ENCODE data around the gene MAOA. TPM values are rescaled to one million over a fixed set of nuclear protein-coding genes. Genes with fewer than 3 reads are reported as not detected.

Gene MAOA
- total RNA-seq, 2 experiments from 2014 or later, result 0.60 to 1.9 TPM

DNA sequence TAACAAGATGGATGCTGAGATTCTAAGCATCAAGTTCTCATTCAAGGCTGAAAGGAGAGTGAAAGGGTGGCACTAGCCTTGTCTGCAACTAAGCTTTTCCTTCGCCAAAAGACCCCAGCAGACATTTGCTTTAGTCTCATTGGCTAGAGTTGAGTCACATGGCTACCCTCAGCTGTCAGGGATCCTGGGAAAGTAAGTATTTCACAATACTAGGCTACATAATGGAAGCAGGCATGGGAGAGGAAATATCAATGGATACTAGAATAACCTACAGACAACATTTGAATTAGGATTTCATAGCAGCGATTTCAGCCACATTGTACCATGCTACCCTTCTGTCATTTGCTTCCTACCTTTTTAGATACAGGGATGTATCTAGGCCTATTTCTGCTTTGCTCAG lies 29.1 kb downstream of the MAOA start:
- TF ChIP-seq, protein P1, sequence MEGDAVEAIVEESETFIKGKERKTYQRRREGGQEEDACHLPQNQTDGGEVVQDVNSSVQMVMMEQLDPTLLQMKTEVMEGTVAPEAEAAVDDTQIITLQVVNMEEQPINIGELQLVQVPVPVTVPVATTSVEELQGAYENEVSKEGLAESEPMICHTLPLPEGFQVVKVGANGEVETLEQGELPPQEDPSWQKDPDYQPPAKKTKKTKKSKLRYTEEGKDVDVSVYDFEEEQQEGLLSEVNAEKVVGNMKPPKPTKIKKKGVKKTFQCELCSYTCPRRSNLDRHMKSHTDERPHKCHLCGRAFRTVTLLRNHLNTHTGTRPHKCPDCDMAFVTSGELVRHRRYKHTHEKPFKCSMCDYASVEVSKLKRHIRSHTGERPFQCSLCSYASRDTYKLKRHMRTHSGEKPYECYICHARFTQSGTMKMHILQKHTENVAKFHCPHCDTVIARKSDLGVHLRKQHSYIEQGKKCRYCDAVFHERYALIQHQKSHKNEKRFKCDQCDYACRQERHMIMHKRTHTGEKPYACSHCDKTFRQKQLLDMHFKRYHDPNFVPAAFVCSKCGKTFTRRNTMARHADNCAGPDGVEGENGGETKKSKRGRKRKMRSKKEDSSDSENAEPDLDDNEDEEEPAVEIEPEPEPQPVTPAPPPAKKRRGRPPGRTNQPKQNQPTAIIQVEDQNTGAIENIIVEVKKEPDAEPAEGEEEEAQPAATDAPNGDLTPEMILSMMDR (IDR thresholded peaks at IDR 0.05), result no peak
- ChIA-PET POLR2A (no interaction called here), CTCF (no interaction called here)
- ATAC-seq, result no peak
- no peaks in the 10 kb centered on the region for H3K9me3 Mint-ChIP-seq
- H3K36me3 Mint-ChIP-seq (ENCODE audit: low read depth), result no peaks in the 10 kb centered on the region
- no peak for DNase-seq
- intact Hi-C loops (cut with micrococcal nuclease), result no loop called here
- no peak overlapping the region for H3K27ac Mint-ChIP-seq
- no peak overlapping the region for H3K4me3 Mint-ChIP-seq
- no peaks in the 10 kb centered on the region for H3K27me3 Mint-ChIP-seq
- no peaks in the 10 kb centered on the region for H3K4me1 Mint-ChIP-seq (ENCODE audit: low read depth)

DNA sequence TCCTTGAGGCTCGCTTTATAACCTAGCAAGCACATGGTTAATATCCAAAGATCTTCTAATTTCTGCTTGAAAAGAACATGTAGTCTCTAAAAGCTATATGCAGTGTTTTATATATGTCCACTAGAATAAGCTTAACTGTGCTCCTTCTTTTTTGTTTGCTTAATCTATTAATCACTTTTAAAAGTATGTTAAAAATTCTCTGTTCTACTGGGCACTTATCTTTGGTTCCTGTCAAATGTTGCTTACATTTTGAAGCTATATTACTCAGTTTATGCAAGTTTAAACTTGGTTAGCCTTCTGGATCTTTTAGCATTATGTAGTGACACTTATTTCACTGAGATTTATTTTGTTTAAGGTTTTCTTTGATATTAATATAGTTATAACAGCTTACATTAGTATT lies 32.5 kb downstream of the MAOA start:
- POLR2A ChIA-PET, result no interaction called here
- CTCF ChIA-PET, result no interaction called here
- H3K4me1 Mint-ChIP-seq (ENCODE audit: low read depth), result no peaks in the 10 kb centered on the region

DNA sequence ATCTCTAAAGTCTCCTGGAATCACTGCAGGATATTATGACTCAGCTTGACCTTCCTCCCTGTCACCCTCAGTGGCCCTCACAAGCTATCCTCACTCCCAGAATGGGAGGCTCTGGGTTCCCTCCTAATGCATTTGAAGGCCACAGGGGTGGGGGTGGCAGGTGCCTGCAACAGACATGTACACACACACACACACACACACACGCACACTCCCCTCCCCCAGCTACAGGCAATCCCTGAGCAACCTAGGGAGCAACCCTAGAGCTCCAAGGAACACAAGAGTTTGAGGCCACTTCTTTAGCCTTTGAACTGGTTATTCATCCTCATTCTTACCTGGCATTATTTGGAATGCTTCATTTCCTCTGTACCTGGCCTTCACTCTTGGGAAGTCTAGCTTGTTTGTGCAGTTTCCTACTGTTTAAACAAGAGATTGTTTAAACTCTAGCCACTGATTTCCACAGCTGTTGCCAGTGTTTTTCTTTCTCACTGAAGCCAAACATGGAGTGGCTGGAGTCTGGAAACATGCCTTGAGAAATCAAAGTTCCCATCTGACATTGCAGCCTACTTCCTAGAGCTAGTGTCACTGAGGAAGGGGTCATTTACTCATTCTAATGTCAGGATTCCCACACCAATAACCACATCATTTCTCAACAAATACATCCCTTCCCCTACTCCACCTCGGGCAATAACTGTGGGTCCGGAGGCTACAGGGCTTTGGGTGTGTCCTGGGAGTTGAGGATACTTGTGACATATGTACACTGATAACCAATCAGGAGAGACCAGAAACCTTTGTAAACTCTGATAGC lies 37.7 kb downstream of the MAOA start:
- no peaks in the 10 kb centered on the region for H3K36me3 Mint-ChIP-seq (ENCODE audit: low read depth)
- TF ChIP-seq, protein P1 (IDR thresholded peaks at IDR 0.05), result no peak
- no peaks in the 10 kb centered on the region for H3K4me1 Mint-ChIP-seq (ENCODE audit: low read depth)
- H3K27ac Mint-ChIP-seq, result no peak overlapping the region
- no peaks in the 10 kb centered on the region for H3K9me3 Mint-ChIP-seq
- CTCF ChIA-PET, result no interaction called here
- DNase-seq (no peak), ATAC-seq (no peak)
- POLR2A ChIA-PET, result no interaction called here
- intact Hi-C loops (cut with micrococcal nuclease), result no loop called here
- H3K27me3 Mint-ChIP-seq, result no peaks in the 10 kb centered on the region
- H3K4me3 Mint-ChIP-seq, result no peak overlapping the region

More for the DNA sequence above, 32.5 kb downstream of the MAOA start:
- H3K27me3 Mint-ChIP-seq, result no peaks in the 10 kb centered on the region
- no peaks in the 10 kb centered on the region for H3K9me3 Mint-ChIP-seq
- no peak for DNase-seq
- intact Hi-C loops (cut with micrococcal nuclease), result no loop called here
- no peak overlapping the region for H3K4me3 Mint-ChIP-seq
- TF ChIP-seq, protein P1 (IDR thresholded peaks at IDR 0.05), result no peak
- H3K36me3 Mint-ChIP-seq (ENCODE audit: low read depth), result no peaks in the 10 kb centered on the region
- H3K27ac Mint-ChIP-seq, result no peak overlapping the region
- ATAC-seq, result no peak

DNA sequence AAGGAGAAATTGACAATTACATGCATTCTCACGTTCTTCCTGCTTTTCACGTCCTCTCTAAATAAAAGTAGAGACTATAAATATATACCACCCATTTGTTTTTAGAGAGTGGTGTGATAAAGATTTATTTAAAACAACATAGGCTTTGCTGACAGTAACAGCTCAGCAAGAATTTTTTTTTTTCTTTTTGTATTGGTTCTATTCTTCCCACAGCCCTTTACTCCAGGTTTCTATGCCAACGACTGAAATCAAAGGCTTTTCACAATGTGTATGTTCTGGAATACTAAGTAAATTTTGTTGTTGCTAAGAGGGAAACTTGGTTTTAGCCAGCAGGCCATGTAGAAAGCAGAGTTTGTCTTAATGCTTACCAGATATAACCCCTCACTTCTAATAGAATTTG lies 43.4 kb downstream of the MAOA start:
- Mint-ChIP-seq H3K27me3 (peaks cover 5% of the 10 kb centered on the region), H3K27ac (no peak overlapping the region), H3K4me3 (no peak overlapping the region), H3K36me3 (ENCODE audit: low read depth) (no peaks in the 10 kb centered on the region), H3K9me3 (no peaks in the 10 kb centered on the region), H3K4me1 (ENCODE audit: low read depth) (no peaks in the 10 kb centered on the region)
- ChIA-PET CTCF (no interaction called here), POLR2A (no interaction called here)
- no peak for ATAC-seq
- no peak for DNase-seq
- TF ChIP-seq, protein P1 (IDR thresholded peaks at IDR 0.05), result no peak
- intact Hi-C loops (cut with micrococcal nuclease), result no loop called here

DNA sequence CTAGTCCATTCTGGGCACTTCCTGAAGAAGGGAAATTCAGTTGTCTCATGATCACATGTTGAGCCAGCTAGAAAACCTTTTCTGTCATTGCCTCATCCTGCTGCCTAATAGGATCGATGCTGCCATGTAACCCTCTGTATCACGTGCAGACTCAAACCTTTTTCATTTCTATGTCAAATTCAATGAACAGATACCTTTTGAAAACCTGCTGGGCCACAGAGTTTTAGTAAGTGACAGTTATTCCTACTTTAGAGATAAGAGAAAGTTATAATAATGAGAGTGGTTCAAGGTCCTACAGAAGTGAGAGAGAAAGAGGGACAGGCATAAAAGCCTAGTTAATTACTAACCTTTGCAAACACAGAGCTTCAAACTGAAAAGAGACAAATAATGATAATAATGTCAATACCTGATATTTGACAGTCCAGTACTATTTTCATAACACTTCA lies 46.0 kb downstream of the MAOA start:
- intact Hi-C loops (cut with micrococcal nuclease), result no loop called here
- Mint-ChIP-seq H3K9me3 (no peaks in the 10 kb centered on the region), H3K27me3 (peaks cover 5% of the 10 kb centered on the region), H3K36me3 (ENCODE audit: low read depth) (no peaks in the 10 kb centered on the region), H3K27ac (no peak overlapping the region), H3K4me3 (no peak overlapping the region), H3K4me1 (ENCODE audit: low read depth) (no peaks in the 10 kb centered on the region)
- ChIA-PET POLR2A (no interaction called here), CTCF (no interaction called here)
- TF ChIP-seq, protein P1 (IDR thresholded peaks at IDR 0.05), result no peak
- DNase-seq, result no peak
- no peak for ATAC-seq
